Transverse colon (tissue), 4 donors: ENCODE measurements around the gene NLGN1. TPM values are rescaled to one million over a fixed set of nuclear protein-coding genes. Genes with fewer than 3 reads are reported as not detected.

Experiments used
- DNase-seq: peaks from one replicate; pipeline ENCODE4 v3.0.0-alpha.2; 2019
- H3K27ac ChIP-seq, 4 donors: fragments of 200-600 bp; sonication (generic); 2 replicates each; pipeline ENCODE4 v1.5.1; 2016 to 2018; ENCODE audit warnings: inconsistent platforms in 4 of 4
- H3K27me3 ChIP-seq: fragments of 200-600 bp; sonication (generic); 2 replicates; pipeline ENCODE4 v1.5.1; 2017; ENCODE audit warnings: inconsistent platforms
- H3K36me3 ChIP-seq, 4 donors: fragments of 200-600 bp; sonication (generic); 2 replicates each; pipeline ENCODE4 v1.5.1; 2017 to 2019; ENCODE audit warnings: inconsistent platforms in 4 of 4
- H3K4me1 ChIP-seq, 4 donors: fragments of 200-600 bp; sonication (generic); 2 replicates each; pipeline ENCODE4 v1.5.1; 2017 to 2020; ENCODE audit warnings: inconsistent platforms in 4 of 4
- H3K4me3 ChIP-seq, 4 donors: fragments of 200-600 bp; sonication (generic); 1 replicate in 1 of 4; 2 replicates in 3 of 4; pipeline versions ENCODE4 v1.5.1 to v1.6.1; 2017 to 2019; ENCODE audit warnings: inconsistent platforms in 4 of 4
- H3K9me3 ChIP-seq, 2 donors: fragments of 200-600 bp; sonication (generic); 2 replicates each; pipeline ENCODE4 v1.5.1; 2017 to 2019; ENCODE audit warnings: inconsistent platforms in 2 of 2
- CTCF ChIP-seq, 5 experiments: fragments of 200-600 bp in 3 of 5; fragments of 450-650 bp in 2 of 5; sonication (generic) in 3 of 5; IDR thresholded peaks; 1 replicate in 2 of 5; 2 replicates in 3 of 5; pipeline ENCODE4 v1.5.1; 2016 to 2017; ENCODE audit warnings: antibody characterized with exemption in 5 of 5, inconsistent platforms in 3 of 5, mild to moderate bottlenecking in 2 of 5, moderate library complexity in 1 of 5
- EP300 ChIP-seq: sonication (generic); formaldehyde crosslinking; IDR thresholded peaks from one replicate; pipeline ENCODE4 v1.6.1; 2017; ENCODE audit warnings: antibody characterized with exemption, low read depth
- POLR2A ChIP-seq: fragments of 450-650 bp; IDR thresholded peaks from one replicate; pipeline ENCODE4 v1.6.1; 2016; ENCODE audit warnings: antibody characterized with exemption, mild to moderate bottlenecking, moderate library complexity
- POLR2AphosphoS5 ChIP-seq, 3 donors: sonication (generic); formaldehyde crosslinking; IDR thresholded peaks; one replicate each; pipeline ENCODE4 v1.6.1; 2016; ENCODE audit warnings: antibody characterized with exemption in 3 of 3
- whole genome bisulfite sequencing, 2 donors: methylation state at CpG; one replicate each; pipeline ENCODE4 v1.1.5; 2018; ENCODE audit warnings: low coverage in 1 of 2; 5-methylcytosine and 5-hydroxymethylcytosine counted together
- in situ Hi-C, 4 donors: fragments of 200-750 bp; cut with MboI; loops; one replicate each; pipeline versions ENCODE4 v1.15.0 to v1.15.1; 2017; ENCODE audit warnings: low sequenced_read_pairs in 3 of 4, low pct_ligation_motif_present in 1 of 4, low pct_unique_long_range_greater_than_20kb in 1 of 4
- intact Hi-C: fragments of 100-400 bp; cut with DNase I; formaldehyde crosslinking; loops from one replicate; pipeline ENCODE4 v1.15.1; 2023; ENCODE audit warnings: low total_unique reads
- total RNA-seq, 4 donors: library from RNA; depleted of rRNA; stranded (reverse); fragments of >200 nt; gene quantifications; one replicate each; pipeline ENCODE4 v1.1.0, GENCODE V29; 2016

The NLGN1 gene
- total RNA-seq, 4 donors from 2014 or later: 0.40 to 5.2 (median 1.9) TPM; not detected in 1

DNA sequence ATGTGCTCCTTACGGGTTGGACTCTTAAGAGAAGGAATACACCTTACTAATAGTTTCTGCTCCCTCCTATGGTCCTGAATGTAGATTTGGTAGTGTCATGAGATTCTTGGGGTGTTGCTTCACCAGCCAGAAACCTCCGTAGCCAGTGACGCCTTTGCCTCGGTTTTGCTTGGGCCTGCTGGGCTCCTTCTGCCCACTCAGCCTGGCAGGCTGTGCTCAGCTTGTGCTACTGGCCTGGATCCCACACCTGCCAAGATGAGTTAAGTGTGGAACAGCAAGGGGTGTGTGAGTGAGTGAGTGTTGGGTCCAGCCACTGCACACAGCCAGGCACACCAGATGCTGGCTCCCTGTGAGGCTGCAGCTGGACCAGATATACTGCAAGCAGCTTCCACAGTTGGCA lies 560.1 kb downstream of the NLGN1 start:
- intact Hi-C loops: no loop called here
- in situ Hi-C loops: no loop called here
- no peak for DNase-seq
- Histone ChIP-seq H3K36me3 (no peaks in the 10 kb centered on the region), H3K27ac (no peak overlapping the region), H3K9me3 (no peaks in the 10 kb centered on the region), H3K27me3 (no peaks in the 10 kb centered on the region), H3K4me3 (no peak overlapping the region), H3K4me1 (no peaks in the 10 kb centered on the region)
- no peak for TF ChIP-seq EP300
- no peak for TF ChIP-seq POLR2A
- no peak for TF ChIP-seq POLR2AphosphoS5 (IDR thresholded peaks at IDR 0.05)
- no peak for TF ChIP-seq CTCF (IDR thresholded peaks at IDR 0.05)
- WGBS, 2 donors: 82 to 86% methylated on average over 1 to 4 of the region's 4 CpGs

DNA sequence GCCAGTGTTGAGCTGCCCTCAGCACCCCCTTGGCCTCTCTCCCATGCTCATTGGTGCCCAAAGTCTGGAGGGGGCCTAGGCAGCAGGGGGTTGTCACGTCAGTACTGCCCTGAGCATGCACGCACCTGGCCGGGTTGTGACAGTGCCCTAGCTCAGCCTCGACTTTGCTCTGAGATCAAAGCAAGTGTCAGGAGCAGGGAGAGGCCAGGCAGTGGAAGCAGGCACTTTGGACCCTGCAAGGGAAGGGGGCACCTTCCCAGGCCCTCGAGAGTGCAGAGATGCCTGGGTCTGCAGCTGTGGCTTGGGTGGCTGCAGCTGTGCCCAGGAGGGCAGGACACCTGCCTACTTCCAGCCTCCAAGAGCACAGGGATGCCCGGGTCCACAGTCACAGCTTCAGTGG lies 561.3 kb downstream of the NLGN1 start:
- 66% methylated on average over 6 of the region's 6 CpGs; no CpG with 5 or more reads in 1 of the 2 donors for WGBS, 2 donors
- no peaks in the 10 kb centered on the region for H3K4me1 ChIP-seq
- no peaks in the 10 kb centered on the region for H3K9me3 ChIP-seq
- H3K4me3 ChIP-seq: no peak overlapping the region
- intact Hi-C loops (no loop called here), in situ Hi-C loops (no loop called here)
- DNase-seq: no peak
- no peaks in the 10 kb centered on the region for H3K27me3 ChIP-seq
- TF ChIP-seq EP300: no peak
- no peak for TF ChIP-seq POLR2AphosphoS5 (IDR thresholded peaks at IDR 0.05)
- TF ChIP-seq POLR2A: no peak
- no peak for TF ChIP-seq CTCF (IDR thresholded peaks at IDR 0.05)
- no peaks in the 10 kb centered on the region for H3K36me3 ChIP-seq
- no peak overlapping the region for H3K27ac ChIP-seq

- 36 to 69% methylated on average over 4 of the region's 4 CpGs for WGBS, 2 donors
- no peak overlapping the region for H3K27ac ChIP-seq
- no peak overlapping the region for H3K4me3 ChIP-seq
- no peaks in the 10 kb centered on the region for H3K9me3 ChIP-seq
- no peaks in the 10 kb centered on the region for H3K4me1 ChIP-seq
- TF ChIP-seq POLR2A: no peak
- no peaks in the 10 kb centered on the region for H3K27me3 ChIP-seq
- H3K36me3 ChIP-seq: no peaks in the 10 kb centered on the region
- in situ Hi-C loops (no loop called here), intact Hi-C loops (no loop called here)
- DNase-seq: no peak
Measured at GRCh38 chr3:173970281-173970680, 572.7 kb downstream of the NLGN1 start.

DNA sequence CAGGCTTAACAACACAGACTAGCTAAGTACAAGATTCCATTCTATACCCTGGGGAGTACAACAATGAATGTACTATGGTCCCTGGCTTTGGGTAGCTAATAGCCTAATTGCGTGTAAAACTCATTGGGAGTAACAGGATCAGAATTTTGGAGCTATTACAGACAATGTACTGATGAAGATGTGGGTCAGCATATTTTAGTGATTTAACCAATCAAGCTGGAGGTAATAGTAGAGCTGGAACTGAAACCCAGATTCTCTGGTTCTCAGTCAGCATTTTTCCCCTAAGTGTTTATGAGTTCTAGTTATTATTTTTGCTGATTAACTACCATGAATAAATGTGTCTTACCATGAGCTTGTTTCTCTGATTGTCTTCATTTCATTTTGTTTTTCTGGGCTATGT lies 578.7 kb downstream of the NLGN1 start:
- Histone ChIP-seq H3K9me3 (no peaks in the 10 kb centered on the region), H3K27me3 (no peaks in the 10 kb centered on the region), H3K27ac (no peak overlapping the region), H3K4me3 (no peak overlapping the region), H3K36me3 (no peaks in the 10 kb centered on the region), H3K4me1 (no peaks in the 10 kb centered on the region)
- WGBS, 2 donors: 80 to 90% methylated on average over 1 of the region's 1 CpG
- in situ Hi-C loops: no loop called here
- no peak for DNase-seq
- intact Hi-C loops: no loop called here
- TF ChIP-seq EP300 (no peak), CTCF (IDR thresholded peaks at IDR 0.05) (no peak), POLR2A (no peak), POLR2AphosphoS5 (IDR thresholded peaks at IDR 0.05) (no peak)

- H3K4me3 ChIP-seq: no peak overlapping the region
- intact Hi-C loops (no loop called here), in situ Hi-C loops (no loop called here)
- H3K4me1 ChIP-seq: no peaks in the 10 kb centered on the region
- no peaks in the 10 kb centered on the region for H3K36me3 ChIP-seq
- WGBS, 2 donors: 37 to 44% methylated on average over 2 of the region's 2 CpGs
- TF ChIP-seq POLR2A (no peak), POLR2AphosphoS5 (IDR thresholded peaks at IDR 0.05) (no peak), CTCF (IDR thresholded peaks at IDR 0.05) (no peak), EP300 (no peak)
- DNase-seq: no peak
- no peak overlapping the region for H3K27ac ChIP-seq
- no peaks in the 10 kb centered on the region for H3K9me3 ChIP-seq
- H3K27me3 ChIP-seq: no peaks in the 10 kb centered on the region
Measured at GRCh38 chr3:173977747-173978146, 580.2 kb downstream of the NLGN1 start.
